ENCODE measurements around the gene EPHB1. TPM values are rescaled to one million over a fixed set of nuclear protein-coding genes. Genes with fewer than 3 reads are reported as not detected.

Gene EPHB1
- total RNA-seq, 4 donors from 2014 or later, result 0.08 to 1.1 (median 0.72) TPM

DNA sequence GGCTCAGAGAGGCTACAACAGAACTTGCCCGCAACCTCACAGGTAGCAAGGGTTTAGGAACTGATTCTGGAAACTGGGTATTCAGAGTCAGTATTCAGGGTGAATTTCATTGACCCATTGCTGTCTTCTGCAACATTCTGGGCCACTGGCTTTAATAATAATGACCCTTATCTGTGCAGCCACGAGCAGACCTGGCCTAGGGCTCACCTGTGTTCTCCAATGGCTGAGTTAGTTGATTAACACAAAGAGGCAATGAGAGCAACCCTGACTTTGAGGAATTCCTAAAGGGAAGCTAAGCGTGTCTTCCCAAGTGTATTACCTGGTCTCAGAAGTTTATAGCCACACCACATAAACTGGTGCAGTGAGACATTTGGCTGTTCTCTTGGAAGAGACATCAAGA lies 289.9 kb downstream of the EPHB1 start:
- Histone ChIP-seq H3K36me3 (no peaks in the 10 kb centered on the region), H3K4me1 (no peaks in the 10 kb centered on the region), H3K27ac (no peak overlapping the region), H3K4me3 (no peak overlapping the region), H3K9me3 (no peaks in the 10 kb centered on the region), H3K27me3 (no peaks in the 10 kb centered on the region)
- DNase-seq, result no peak
- intact Hi-C loops (cut with DNase I), result no loop called here
- TF ChIP-seq, protein P1, sequence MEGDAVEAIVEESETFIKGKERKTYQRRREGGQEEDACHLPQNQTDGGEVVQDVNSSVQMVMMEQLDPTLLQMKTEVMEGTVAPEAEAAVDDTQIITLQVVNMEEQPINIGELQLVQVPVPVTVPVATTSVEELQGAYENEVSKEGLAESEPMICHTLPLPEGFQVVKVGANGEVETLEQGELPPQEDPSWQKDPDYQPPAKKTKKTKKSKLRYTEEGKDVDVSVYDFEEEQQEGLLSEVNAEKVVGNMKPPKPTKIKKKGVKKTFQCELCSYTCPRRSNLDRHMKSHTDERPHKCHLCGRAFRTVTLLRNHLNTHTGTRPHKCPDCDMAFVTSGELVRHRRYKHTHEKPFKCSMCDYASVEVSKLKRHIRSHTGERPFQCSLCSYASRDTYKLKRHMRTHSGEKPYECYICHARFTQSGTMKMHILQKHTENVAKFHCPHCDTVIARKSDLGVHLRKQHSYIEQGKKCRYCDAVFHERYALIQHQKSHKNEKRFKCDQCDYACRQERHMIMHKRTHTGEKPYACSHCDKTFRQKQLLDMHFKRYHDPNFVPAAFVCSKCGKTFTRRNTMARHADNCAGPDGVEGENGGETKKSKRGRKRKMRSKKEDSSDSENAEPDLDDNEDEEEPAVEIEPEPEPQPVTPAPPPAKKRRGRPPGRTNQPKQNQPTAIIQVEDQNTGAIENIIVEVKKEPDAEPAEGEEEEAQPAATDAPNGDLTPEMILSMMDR (IDR thresholded peaks at IDR 0.05), result no peak
- TF ChIP-seq POLR2A (IDR thresholded peaks at IDR 0.05), result no peak
- WGBS, 2 donors, result 68 to 71% methylated on average over 2 to 3 of the region's 3 CpGs

GRCh38 chr3:135085652-135086436 lies 290.8 kb downstream of the EPHB1 start:
- Histone ChIP-seq H3K27me3 (no peaks in the 10 kb centered on the region), H3K4me3 (no peak overlapping the region), H3K27ac (no peak overlapping the region), H3K4me1 (no peaks in the 10 kb centered on the region), H3K36me3 (no peaks in the 10 kb centered on the region), H3K9me3 (no peaks in the 10 kb centered on the region)
- no peak for DNase-seq
- TF ChIP-seq, protein P1 (IDR thresholded peaks at IDR 0.05), result no peak
- TF ChIP-seq POLR2A (IDR thresholded peaks at IDR 0.05), result no peak
- 77 to 95% methylated on average over 5 of the region's 6 CpGs for WGBS, 2 donors
- intact Hi-C loops (cut with DNase I), result no loop called here

DNA sequence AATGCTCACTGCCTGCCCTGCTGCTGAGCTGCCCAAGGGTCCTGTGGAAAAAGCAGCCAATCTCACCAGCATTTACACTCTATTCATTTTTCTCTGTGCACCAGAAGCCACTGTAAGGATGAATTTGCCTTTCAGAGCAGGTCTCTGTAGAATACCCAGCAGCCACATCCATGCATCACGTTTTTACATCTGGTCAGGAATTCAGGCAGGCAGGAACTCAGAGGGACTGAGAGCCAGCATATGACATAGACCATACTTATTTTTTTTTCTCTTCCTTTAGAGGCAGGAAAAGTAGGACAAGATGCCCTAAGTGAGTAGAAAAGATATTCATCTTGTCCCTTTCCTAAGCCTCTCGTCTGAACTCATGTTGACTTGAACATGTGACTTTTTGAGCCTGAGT lies 292.7 kb downstream of the EPHB1 start:
- no peaks in the 10 kb centered on the region for H3K4me1 ChIP-seq
- no peak for DNase-seq
- TF ChIP-seq, protein P1 (IDR thresholded peaks at IDR 0.05), result no peak
- TF ChIP-seq POLR2A (IDR thresholded peaks at IDR 0.05), result no peak
- intact Hi-C loops (cut with DNase I), result no loop called here
- H3K36me3 ChIP-seq, result no peaks in the 10 kb centered on the region
- H3K9me3 ChIP-seq, result no peaks in the 10 kb centered on the region
- H3K27me3 ChIP-seq, result no peaks in the 10 kb centered on the region
- WGBS, 2 donors, result 32 to 45% methylated on average over 2 of the region's 2 CpGs
- H3K4me3 ChIP-seq, result no peak overlapping the region
- no peak overlapping the region for H3K27ac ChIP-seq

GRCh38 chr3:135089451-135089850 lies 294.4 kb downstream of the EPHB1 start:
- intact Hi-C loops (cut with DNase I), result no loop called here
- Histone ChIP-seq H3K27me3 (no peaks in the 10 kb centered on the region), H3K36me3 (no peaks in the 10 kb centered on the region), H3K27ac (no peak overlapping the region), H3K4me3 (no peak overlapping the region), H3K9me3 (no peaks in the 10 kb centered on the region), H3K4me1 (no peaks in the 10 kb centered on the region)
- TF ChIP-seq, protein P1 (IDR thresholded peaks at IDR 0.05), result no peak
- TF ChIP-seq POLR2A (IDR thresholded peaks at IDR 0.05), result no peak
- DNase-seq, result no peak
- 58 to 65% methylated on average over 5 of the region's 5 CpGs for WGBS, 2 donors

DNA sequence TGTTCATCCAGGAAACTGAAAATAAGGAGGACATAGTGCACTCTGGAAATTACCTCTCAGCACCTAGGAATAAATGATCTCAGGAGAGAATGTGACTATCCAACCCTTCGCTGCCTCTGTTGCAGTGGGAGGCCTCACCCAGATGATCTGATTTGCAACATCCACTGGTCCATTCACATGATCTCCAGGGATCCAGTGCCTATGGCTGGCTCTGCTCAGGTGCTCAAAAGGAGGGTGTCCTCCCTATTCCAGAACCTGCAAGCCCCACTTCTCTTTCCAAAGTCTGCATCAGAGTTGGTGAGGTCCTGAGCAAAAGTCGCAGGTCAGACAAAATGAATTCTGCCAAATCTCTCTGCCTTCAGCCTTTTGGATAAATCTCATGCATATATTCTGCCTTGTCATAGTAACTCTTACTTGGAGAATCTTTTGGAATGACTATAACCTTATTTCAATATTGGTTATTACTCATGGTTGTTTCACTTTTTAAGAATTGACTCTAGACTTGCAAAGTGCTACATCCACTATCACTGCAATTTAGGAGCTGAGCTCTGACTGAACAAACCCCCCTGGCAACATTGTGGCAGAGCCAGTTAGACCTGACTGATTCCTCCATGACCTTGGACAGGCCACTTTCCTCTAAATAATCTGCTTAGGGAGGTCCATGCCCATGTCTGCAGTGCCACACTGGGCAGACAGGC lies 295.1 kb downstream of the EPHB1 start:
- Histone ChIP-seq H3K27me3 (no peaks in the 10 kb centered on the region), H3K4me3 (no peak overlapping the region), H3K4me1 (no peaks in the 10 kb centered on the region), H3K36me3 (no peaks in the 10 kb centered on the region), H3K9me3 (no peaks in the 10 kb centered on the region), H3K27ac (no peak overlapping the region)
- 82 to 86% methylated on average over 2 of the region's 2 CpGs for WGBS, 2 donors
- DNase-seq, result no peak
- intact Hi-C loops (cut with DNase I), result no loop called here
- TF ChIP-seq, protein P1 (IDR thresholded peaks at IDR 0.05), result no peak
- TF ChIP-seq POLR2A (IDR thresholded peaks at IDR 0.05), result no peak

Data from esophagus squamous epithelium (tissue), 5 donors.